Heart right ventricle (tissue), 16 donors: ENCODE data around the gene MPV17L2. TPM values are rescaled to one million over a fixed set of nuclear protein-coding genes. Genes with fewer than 3 reads are reported as not detected.
A peak's percentile ranks its signal among the peaks of the same experiment; 100 is the strongest.

ENCODE experiments used
- ATAC-seq, 8 donors: fragments of 200-7000 bp; cut with Tn5 transposase; one replicate each; pipeline ENCODE4 v1.9.1; 2020; ENCODE audit warnings: mild to moderate bottlenecking in 8 of 8, moderate library complexity in 8 of 8, moderate number of reproducible peaks in 1 of 8
- DNase-seq, 2 donors: peaks; one replicate each; pipeline ENCODE4 v3.0.0-alpha.2; 2020
- H3K27ac ChIP-seq, 10 donors: fragments of 200-600 bp; sonication (generic) in 2 of 10; one replicate each; pipeline versions ENCODE4 v1.5.0 to v1.8.0; 2020 to 2022; ENCODE audit warnings: mild to moderate bottlenecking in 3 of 10
- H3K27me3 ChIP-seq, 7 donors: fragments of 200-600 bp; one replicate each; pipeline ENCODE4 v1.8.0; 2021 to 2022; ENCODE audit warnings: mild to moderate bottlenecking in 2 of 7
- H3K36me3 ChIP-seq, 9 donors: fragments of 200-600 bp; sonication (generic) in 1 of 9; one replicate each; pipeline versions ENCODE4 v1.5.0 to v1.8.0; 2020 to 2022; ENCODE audit warnings: mild to moderate bottlenecking in 2 of 9
- H3K4me1 ChIP-seq, 9 donors: fragments of 200-600 bp; sonication (generic) in 1 of 9; one replicate each; pipeline versions ENCODE4 v1.5.0 to v1.8.0; 2020 to 2022; ENCODE audit warnings: mild to moderate bottlenecking in 4 of 9
- H3K4me3 ChIP-seq, 10 donors: fragments of 200-600 bp; sonication (generic) in 2 of 10; one replicate each; pipeline versions ENCODE4 v1.5.0 to v1.8.0; 2020 to 2022; ENCODE audit warnings: mild to moderate bottlenecking in 7 of 10, moderate library complexity in 2 of 10
- H3K9me3 ChIP-seq, 11 donors: fragments of 200-600 bp in 10 of 11; sonication (generic) in 2 of 11; one replicate each; pipeline versions ENCODE4 v1.5.0 to v1.8.0; 2013 to 2022; ENCODE audit warnings: mild to moderate bottlenecking in 2 of 11, control low read depth in 1 of 11, moderate library complexity in 1 of 11
- WGBS, 2 donors: extraction: QIAGEN DNeasy Blood & Tissue Kit; methylation state at CpG; one replicate each; pipeline ENCODE4 v1.1.7; 2013; ENCODE audit warnings: inconsistent platforms in 1 of 2; 5-methylcytosine and 5-hydroxymethylcytosine counted together
- intact Hi-C, 10 donors: fragments of 100-400 bp; cut with DNase I; formaldehyde crosslinking; loops; one replicate each; pipeline versions ENCODE4 v1.11.1 to v1.14.2; 2022
- polyA plus RNA-seq, 2 donors: library from polyadenylated mRNA; stranded (reverse); fragments of 200-250 nt; gene quantifications; one replicate each; pipeline ENCODE4 v1.2.3, GENCODE V29; 2013
- total RNA-seq, 10 donors: library from RNA; stranded (reverse); fragmentation: NEBNext Ultra II Directional in 3 of 10; extraction: Animal tissue kit (Norgen Biotek cat#: 25700) in 3 of 10; gene quantifications; one replicate each; pipeline versions ENCODE4 v1.2.1 to v1.2.4, GENCODE V29; 2021 to 2023
- TF ChIP-seq, protein P1 (sequence below), 9 donors: fragments of 200-600 bp; sonication (generic) in 2 of 9; IDR thresholded peaks; one replicate each; pipeline versions ENCODE4 v1.5.0 to v1.8.0; 2021 to 2022; ENCODE audit warnings: antibody characterized with exemption in 9 of 9, mild to moderate bottlenecking in 5 of 9, moderate library complexity in 1 of 9
- donor health status: Arrhythmogenic right ventricular cardiomyopathy.
- donor health status: ischemic (EF 13 %, LVEDD 7.1; RV severe dilation, severe dysfunction).
- donor health status: healthy with polysubstance abuse.
- donor health status: DM: no; HTN: yes; CAD: no.
- donor health status: DM: no; HTN: no; CAD: no.
- donor health status: ischemic (EF 25% LVEDD 6.9; RV normal size, moderate dysfunction).
- donor health status: ischemic (EF 25% LVEDD 5.7; RV mildly dilated, moderate dysfunction).
- donor health status: healthy.
- donor health status: DM: yes; HTN: yes; CAD: no.
- donor health status: Ischemic cardiomyopathy.
- donor health status: ischemic (EF 35%, LVEDD 5.7; RV mildly dilated, moderate dysfunction).
- donor health status: nonischemic (EF 11% LVEDD 7.7; RV severe dilation, severe dysfunction).
- donor health status: DM: yes; HTN: yes; CAD: no.
- donor health status: PGD.
- donor health status: ischemic (EF 29% LVEDD 5.4; RV normal size, mild dysfunction).
- donor health status: nonischemic (EF 23%, LVEDD 6.1; RV moderate dilation, normal function).

MPV17L2 gene
- total and polyA plus RNA-seq, 12 donors = 10.6 to 61.9 (median 14.7) TPM

DNA sequence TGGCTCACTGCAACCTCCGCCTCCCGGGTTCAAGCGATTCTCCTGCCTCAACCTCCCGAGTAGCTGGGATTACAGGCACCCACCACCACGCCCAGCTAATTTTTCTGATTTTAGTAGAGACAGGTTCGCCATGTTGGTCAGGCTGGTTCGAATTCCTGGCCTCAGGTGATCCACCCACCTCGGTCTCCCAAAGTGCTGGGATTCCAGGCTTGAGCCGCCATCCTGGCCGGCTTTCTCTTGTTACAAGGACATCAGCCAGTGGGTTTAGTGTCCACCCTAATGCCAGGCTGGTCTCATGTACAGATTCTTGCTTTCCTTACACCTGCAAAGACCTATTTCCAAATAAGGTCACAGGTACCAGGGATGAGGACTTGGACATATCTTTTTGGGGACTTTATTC lies 33.2 kb upstream of the MPV17L2 start:
- Histone ChIP-seq H3K27ac (peak overlapping the region in 2 of 10 donors; percentile 77 to 89), H3K4me3 (no peak overlapping the region), H3K9me3 (no peaks in the 10 kb centered on the region), H3K27me3 (no peaks in the 10 kb centered on the region), H3K36me3 (peaks cover 0 to 42% (median 6%) of the 10 kb centered on the region in 9 donors), H3K4me1 (peaks cover 21 to 50% (median 39%) of the 10 kb centered on the region in 9 donors)
- TF ChIP-seq, protein P1, sequence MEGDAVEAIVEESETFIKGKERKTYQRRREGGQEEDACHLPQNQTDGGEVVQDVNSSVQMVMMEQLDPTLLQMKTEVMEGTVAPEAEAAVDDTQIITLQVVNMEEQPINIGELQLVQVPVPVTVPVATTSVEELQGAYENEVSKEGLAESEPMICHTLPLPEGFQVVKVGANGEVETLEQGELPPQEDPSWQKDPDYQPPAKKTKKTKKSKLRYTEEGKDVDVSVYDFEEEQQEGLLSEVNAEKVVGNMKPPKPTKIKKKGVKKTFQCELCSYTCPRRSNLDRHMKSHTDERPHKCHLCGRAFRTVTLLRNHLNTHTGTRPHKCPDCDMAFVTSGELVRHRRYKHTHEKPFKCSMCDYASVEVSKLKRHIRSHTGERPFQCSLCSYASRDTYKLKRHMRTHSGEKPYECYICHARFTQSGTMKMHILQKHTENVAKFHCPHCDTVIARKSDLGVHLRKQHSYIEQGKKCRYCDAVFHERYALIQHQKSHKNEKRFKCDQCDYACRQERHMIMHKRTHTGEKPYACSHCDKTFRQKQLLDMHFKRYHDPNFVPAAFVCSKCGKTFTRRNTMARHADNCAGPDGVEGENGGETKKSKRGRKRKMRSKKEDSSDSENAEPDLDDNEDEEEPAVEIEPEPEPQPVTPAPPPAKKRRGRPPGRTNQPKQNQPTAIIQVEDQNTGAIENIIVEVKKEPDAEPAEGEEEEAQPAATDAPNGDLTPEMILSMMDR (IDR thresholded peaks at IDR 0.05) = no peak
- DNase-seq = no peak
- 96% methylated on average over 10 of the region's 10 CpGs for WGBS, 2 donors
- intact Hi-C loops = loop anchor here in 5 of 10 donors (5.0 to 10.0 kb wide), 4 partner anchors 38 to 48 kb away; no protein-coding TSS in a partner anchor
- ATAC-seq = no peak

DNA sequence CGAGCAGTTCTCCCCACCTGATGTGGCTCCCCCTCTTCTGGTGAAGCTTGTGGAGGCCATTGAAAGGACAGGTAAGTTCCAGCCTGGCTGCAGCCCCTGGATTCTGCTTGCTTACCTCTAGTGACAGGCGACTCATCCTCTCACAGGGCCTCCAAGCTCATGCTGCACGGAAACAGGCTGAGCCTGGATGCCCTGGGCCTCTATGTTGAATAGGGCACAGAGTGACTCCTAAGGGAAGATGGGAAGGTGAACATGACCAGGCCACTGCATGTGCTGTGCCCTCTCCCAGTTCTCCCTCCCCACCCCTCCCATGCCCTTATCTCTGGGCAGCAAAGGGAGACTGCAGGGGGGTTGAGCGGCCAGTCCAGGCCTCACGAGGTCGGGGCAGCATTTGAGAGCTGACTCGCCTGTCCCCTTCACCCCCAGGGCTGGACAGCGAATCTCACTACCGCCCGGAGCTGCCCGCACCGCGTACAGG lies 32.5 kb upstream of the MPV17L2 start:
- WGBS, 2 donors = 57 to 61% methylated on average over 13 of the region's 13 CpGs
- no peaks in the 10 kb centered on the region for H3K9me3 ChIP-seq
- ATAC-seq (peak; percentile 2 to 31 (median 18)), DNase-seq (no peak)
- peaks cover 0 to 47% (median 9%) of the 10 kb centered on the region in 9 donors for H3K36me3 ChIP-seq
- TF ChIP-seq, protein P1 (IDR thresholded peaks at IDR 0.05) = no peak
- H3K27me3 ChIP-seq = no peaks in the 10 kb centered on the region
- peaks cover 21 to 48% (median 39%) of the 10 kb centered on the region in 9 donors for H3K4me1 ChIP-seq
- H3K4me3 ChIP-seq = peak overlapping the region in 9 of 10 donors; percentile 30 to 58 (median 44)
- intact Hi-C loops = loop anchor here in 3 of 10 donors (5.0 to 10.0 kb wide), 3 partner anchors 43 to 48 kb away; no protein-coding TSS in a partner anchor
- H3K27ac ChIP-seq = peak overlapping the region; percentile 57 to 89 (median 83)

DNA sequence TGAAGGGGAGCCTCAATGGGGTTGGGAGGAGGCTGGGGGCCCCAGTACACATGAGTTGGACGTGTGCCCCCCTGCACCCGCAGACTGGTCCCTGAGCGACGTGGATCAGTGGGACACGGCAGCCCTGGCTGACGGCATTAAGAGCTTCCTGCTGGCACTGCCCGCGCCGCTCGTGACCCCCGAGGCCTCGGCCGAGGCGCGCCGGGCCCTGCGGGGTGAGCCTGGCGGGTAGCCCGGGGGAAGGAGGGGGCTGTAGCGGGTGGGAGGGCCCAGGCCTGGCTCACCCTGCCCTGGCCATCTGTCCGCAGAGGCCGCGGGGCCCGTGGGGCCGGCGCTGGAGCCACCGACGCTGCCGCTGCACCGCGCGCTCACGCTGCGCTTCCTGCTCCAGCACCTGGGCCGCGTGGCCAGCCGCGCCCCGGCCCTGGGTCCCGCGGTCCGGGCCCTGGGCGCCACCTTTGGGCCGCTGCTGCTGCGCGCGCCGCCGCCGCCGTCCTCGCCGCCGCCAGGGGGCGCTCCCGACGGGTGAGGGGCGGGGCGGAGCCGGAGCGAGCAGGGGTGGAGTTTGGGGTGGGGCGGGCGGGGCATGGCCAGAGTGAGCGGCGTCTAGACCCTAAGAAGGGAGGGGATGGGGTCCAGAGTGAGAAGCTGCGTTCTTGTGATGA lies 31.9 kb upstream of the MPV17L2 start:
- H3K27me3 ChIP-seq = no peaks in the 10 kb centered on the region
- peak overlapping the region in 9 of 10 donors; percentile 30 to 58 (median 44) for H3K4me3 ChIP-seq
- H3K4me1 ChIP-seq = peaks cover 20 to 43% (median 34%) of the 10 kb centered on the region in 9 donors
- WGBS, 2 donors = 2% methylated on average over 56 to 66 of the region's 66 CpGs
- H3K36me3 ChIP-seq = peaks cover 0 to 47% (median 15%) of the 10 kb centered on the region in 9 donors
- peak overlapping the region; percentile 57 to 89 (median 83) for H3K27ac ChIP-seq
- peak in 1 of 2 donors; percentile 84 for DNase-seq
- intact Hi-C loops = loop anchor here in 3 of 10 donors (5.0 to 10.0 kb wide), 3 partner anchors 44 to 49 kb away; no protein-coding TSS in a partner anchor
- TF ChIP-seq, protein P1 (IDR thresholded peaks at IDR 0.05) = peak; percentile 45 to 93 (median 68)
- no peaks in the 10 kb centered on the region for H3K9me3 ChIP-seq
- ATAC-seq = peak; percentile 37 to 89 (median 71)

DNA sequence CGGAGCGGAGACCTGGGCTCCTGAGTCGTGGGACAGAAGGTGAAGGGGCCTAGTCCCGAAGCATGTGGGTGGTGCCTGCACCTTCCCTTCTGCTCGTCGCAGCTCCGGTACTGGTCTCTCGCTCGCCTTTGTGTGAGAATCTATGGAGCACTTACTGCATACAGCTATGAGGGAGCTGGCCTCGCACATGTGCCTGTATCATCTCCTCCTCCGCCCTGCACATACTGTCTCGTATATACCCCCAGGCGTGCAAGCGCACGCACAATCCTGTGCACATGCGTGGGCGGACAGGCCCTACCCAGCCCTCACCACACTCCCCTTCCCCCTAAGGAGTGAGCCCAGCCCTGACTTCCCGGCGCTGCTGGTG lies 31.4 kb upstream of the MPV17L2 start:
- Histone ChIP-seq H3K9me3 (no peaks in the 10 kb centered on the region), H3K4me3 (peak overlapping the region in 7 of 10 donors; percentile 35 to 58 (median 47)), H3K27me3 (no peaks in the 10 kb centered on the region), H3K27ac (peak overlapping the region in 4 of 10 donors; percentile 31 to 79 (median 34)), H3K4me1 (peaks cover 15 to 38% (median 29%) of the 10 kb centered on the region in 9 donors), H3K36me3 (peaks cover 0 to 50% (median 20%) of the 10 kb centered on the region in 9 donors)
- WGBS, 2 donors = 63 to 73% methylated on average over 19 of the region's 19 CpGs
- peak in 4 of 8 donors; percentile 2 to 4 (median 2) for ATAC-seq
- TF ChIP-seq, protein P1 (IDR thresholded peaks at IDR 0.05) = peak in 4 of 9 donors; percentile 15 to 49 (median 20)
- intact Hi-C loops = loop anchor here in 3 of 10 donors (5.0 to 10.0 kb wide), 3 partner anchors 44 to 49 kb away; no protein-coding TSS in a partner anchor
- no peak for DNase-seq
